Ovary (tissue), 3 donors: Measurements from ENCODE around the gene PGP.

Experiments used
- CTCF ChIP-seq, 3 donors: fragments of 450-650 bp in 2 of 3; fragments of 200-600 bp in 1 of 3; IDR thresholded peaks; one replicate each; pipeline versions ENCODE4 v1.5.1 to v1.8.0; 2016 to 2022; ENCODE audit warnings: antibody characterized with exemption in 3 of 3, mild to moderate bottlenecking in 1 of 3
- EP300 ChIP-seq: sonication (generic); formaldehyde crosslinking; IDR thresholded peaks from one replicate; pipeline ENCODE4 v1.6.1; 2017; ENCODE audit warnings: antibody characterized with exemption
- POLR2A ChIP-seq: fragments of 450-650 bp; IDR thresholded peaks from one replicate; pipeline ENCODE4 v1.6.1; 2017; ENCODE audit warnings: antibody characterized with exemption, mild to moderate bottlenecking, moderate library complexity
- donor health status: DM: no; HTN: no; CAD: no.

GRCh38 chr16:2243031-2243528 is 28.4 kb upstream of the PGP start:
- no peak for TF ChIP-seq CTCF (IDR thresholded peaks at IDR 0.05)
- TF ChIP-seq POLR2A: no peak
- TF ChIP-seq EP300: no peak
